DMS 273 treated with DMSO at 0.1 percent for 48 hours (cell line): ENCODE data around the gene THEM5.
"Not testable (repeated sequence)": the region's sequence is repeated elsewhere in the genome, so short reads cannot be mapped to it uniquely, and the experiment has no call there.

ENCODE experiments used
- DNase-seq: peaks from one replicate; lab custom pipeline; 2025; lab: John Stamatoyannopoulos, UW

The THEM5 gene

GRCh38 chr1:151853411-151853943 is at the start of gene THEM5:
TSS of gene THEM5 (minus strand) at chr1:151853712. CDS start at chr1:151853565, 147 bp downstream.
- no peak for DNase-seq

GRCh38 chr1:151902858-151903257 is 49.3 kb upstream of the THEM5 start:
- no peak for DNase-seq

DNA sequence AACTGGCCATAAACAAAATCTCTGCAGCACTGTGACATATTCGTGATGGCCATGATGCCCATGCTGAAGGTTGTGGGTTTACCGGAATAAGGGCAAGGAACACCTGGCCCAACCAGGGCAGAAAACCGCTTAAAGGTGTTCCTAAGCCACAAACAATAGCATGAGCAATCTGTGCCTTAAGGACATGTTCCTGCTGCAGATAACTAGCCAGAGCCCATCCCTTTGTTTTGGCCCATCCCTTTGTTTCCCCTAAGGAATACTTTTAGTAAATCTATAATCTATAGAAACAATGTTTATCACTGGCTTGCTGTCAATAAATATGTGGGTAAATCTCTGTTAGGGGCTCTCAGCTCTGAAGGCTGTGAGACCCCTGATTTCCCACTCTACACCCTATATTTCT is 47.3 kb upstream of the THEM5 start:
- not testable (repeated sequence) for DNase-seq

DNA sequence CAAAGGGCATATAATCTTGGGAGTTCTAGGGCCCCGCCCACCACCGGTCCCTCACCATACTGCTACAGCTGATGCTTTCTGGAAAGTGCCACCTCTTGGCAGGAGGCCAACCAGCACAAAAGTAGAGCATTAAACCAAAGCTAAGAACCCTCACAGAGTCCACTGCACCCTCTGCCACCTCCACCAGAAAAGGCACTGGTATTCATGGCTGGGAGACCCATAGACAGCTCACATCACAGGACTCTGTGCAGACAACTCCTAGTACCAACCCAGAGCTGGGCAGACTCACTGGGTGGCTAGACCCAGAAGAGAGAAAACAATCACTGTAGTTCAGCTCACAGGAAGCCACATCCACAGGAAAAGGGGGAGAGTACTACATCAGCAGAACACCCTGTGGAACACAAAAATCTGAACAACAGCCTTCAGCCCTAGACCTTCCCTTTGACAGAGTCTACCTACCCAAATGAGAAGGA is 45.0 kb upstream of the THEM5 start:
- DNase-seq: no peak

DNA sequence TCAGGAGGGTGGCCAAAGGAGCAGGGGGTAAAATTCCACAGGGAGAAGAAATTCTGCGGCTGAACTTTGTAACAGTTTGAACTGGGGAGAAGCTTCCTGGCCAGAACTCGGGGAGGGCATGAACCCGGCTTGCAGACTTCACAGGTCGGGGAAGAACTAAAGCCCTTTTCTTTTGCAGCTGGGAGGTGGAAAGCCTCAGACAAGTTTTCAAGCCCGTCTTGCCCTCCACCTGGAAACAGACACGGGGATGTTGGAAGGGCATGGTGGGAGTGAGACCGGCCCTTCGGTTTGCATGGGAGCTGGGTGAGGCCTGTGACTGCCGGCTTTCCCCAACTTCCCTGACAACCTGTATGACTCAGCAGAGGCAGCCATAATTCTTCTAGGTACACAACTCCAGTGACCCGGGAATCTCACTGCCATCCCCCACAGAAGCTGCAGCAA is 44.5 kb upstream of the THEM5 start:
- no peak for DNase-seq

- no peak for DNase-seq
Observed at GRCh38 chr1:151893176-151893924, 39.8 kb upstream of the THEM5 start.

DNA sequence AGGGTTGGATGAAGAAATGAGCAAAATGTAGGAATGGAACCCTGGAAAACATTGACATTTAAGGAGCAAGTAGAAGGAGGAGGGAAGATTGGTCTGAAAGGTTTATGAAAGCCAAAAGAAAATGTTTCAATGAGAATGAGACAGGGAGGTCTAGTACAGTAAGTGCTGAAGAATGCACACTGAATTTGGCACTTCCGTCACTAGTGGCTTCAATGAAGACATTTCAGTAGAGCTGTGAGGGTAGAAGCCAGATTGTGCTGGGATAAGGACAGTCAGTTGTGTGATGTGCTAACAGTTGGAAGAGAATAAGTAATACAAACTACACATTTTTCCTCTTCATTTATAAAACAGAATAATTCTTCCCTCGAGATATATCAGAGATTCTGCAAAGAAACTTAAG is 38.7 kb upstream of the THEM5 start:
- no peak for DNase-seq

DNA sequence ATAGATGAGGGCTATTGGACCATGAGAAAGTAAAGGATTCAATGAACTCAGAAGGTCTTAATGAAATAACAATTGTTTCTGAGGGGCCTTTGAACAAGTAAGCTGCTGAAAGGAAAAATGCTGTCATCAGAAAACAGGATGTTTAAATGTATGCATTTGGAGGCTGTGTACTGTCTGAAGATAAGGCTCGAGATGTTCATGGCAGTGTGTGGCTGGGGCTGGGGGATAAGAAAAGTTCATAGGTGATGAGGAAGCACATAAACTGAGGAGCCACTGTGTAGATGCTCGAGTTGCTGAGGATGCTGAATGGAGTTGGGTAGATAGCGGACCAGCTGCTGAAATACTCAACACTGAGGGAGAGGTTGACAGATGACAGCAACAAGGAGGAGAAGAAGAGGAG is 38.0 kb upstream of the THEM5 start:
- DNase-seq: no peak

GRCh38 chr1:151888972-151889570 is 35.6 kb upstream of the THEM5 start:
- no peak for DNase-seq

- no peak for DNase-seq
Observed at GRCh38 chr1:151887028-151887427, 33.5 kb upstream of the THEM5 start.

DNA sequence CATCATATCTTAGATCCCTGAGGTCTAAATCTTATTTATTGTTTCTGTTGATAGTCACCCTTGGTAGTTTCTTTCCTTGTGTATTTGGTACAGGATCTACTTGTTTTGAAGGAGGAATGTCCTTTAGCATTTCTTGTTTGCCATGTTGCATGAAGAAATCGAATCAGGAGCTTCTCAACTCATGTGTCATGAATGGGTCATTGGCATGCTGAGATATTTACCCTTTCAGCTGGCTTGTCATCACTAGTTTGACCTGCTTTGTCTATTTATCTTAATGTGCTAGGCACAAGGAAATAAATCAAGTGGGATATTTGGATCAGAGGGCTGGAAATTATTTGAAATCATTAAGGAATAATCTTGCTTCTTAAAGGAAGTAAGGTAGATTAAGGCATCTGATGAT is 32.0 kb upstream of the THEM5 start:
- DNase-seq: no peak

GRCh38 chr1:151884879-151885278 is 31.4 kb upstream of the THEM5 start:
- not testable (repeated sequence) for DNase-seq

DNA sequence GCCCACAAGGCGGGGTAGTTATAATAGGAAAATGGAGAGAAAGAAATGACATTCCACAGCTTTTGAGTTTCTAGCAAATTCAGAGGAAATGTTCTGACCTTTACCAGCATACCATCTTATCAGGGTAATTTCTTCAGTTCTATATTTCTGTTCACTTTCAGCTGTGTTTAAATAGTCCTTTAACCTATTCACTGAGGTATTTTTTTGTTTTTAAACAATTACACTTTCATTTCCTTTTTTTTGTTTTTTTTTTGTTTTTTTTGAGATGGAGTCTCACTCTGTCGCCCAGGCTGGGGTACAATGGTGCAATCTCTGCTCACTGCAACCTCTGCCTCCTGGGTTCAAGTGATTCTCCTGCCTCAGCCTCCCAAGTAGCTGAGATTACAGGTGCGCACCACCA is 30.9 kb upstream of the THEM5 start:
- not testable (repeated sequence) for DNase-seq

DNA sequence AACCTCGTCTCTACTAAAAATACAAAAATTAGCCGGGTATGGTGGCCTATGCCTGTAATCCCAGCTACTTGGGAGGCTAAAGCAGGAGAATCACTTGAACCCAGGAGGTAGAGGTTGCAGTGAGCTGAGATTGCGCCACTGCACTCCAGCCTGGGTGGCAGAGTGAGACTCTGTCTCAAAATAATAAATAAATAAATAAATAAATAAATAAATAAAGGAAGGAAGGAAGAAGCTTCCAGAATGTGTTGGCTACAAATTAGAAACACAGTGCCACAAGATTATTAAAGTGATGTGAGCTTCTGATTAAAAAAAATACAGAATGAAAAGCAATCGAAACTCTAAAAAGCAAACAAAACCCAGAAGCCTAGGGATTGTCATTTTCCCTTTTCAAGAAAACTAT is 30.4 kb upstream of the THEM5 start:
- not testable (repeated sequence) for DNase-seq

- not testable (repeated sequence) for DNase-seq
Observed at GRCh38 chr1:151882918-151883317, 29.4 kb upstream of the THEM5 start.

GRCh38 chr1:151882466-151882865 is 29.0 kb upstream of the THEM5 start:
- DNase-seq: no peak

- no peak for DNase-seq
Observed at GRCh38 chr1:151881479-151881878, 28.0 kb upstream of the THEM5 start.

DNA sequence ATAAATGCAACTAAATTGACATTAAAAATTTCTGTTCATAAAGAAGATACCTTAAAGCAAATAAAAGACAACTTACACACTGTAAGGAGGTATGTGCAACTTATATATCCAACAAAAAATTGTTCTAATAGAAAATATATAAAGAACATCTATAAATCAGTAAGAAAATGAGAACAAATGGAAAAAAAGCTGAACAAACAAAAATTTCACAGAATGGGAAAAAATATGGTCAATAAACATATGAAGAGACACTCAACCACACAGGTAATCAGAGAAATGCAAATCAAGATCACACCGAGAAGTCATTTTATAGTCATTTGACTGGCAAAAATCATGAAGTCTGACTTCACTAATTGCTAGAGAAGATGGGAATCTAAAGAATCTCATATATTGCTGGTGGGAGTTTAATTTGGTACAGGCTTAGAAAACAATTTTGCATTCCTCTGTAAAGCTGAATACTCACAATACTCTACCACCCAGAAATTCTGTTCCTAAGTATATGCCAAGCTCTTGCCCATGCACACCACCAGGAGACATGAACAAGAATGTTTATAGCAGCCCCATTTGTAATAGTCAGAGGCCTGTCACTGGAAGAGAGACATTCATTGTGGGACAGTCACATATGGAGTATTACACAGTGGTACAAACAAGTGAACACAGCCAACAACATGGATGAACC is 22.0 kb upstream of the THEM5 start:
- DNase-seq: no peak

DNA sequence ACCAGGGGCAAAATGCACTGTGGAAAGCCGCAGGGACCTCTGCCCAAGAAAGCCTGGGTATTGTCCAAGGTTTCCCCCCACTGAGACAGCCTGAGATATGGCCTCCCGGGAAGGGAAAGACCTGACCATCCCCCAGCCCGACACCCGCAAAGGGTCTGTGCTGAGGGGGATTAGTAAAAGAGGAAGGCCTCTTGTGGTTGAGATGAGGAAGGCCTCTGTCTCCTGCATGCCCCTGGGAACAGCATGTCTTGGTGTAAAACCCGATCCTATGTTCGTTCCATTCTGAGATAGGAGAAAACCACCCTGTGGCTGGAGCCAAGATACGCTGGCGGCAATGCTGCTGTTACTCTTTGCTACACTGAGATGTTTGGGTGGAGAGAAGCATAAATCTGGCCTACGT is 19.3 kb upstream of the THEM5 start:
- not testable (repeated sequence) for DNase-seq

DNA sequence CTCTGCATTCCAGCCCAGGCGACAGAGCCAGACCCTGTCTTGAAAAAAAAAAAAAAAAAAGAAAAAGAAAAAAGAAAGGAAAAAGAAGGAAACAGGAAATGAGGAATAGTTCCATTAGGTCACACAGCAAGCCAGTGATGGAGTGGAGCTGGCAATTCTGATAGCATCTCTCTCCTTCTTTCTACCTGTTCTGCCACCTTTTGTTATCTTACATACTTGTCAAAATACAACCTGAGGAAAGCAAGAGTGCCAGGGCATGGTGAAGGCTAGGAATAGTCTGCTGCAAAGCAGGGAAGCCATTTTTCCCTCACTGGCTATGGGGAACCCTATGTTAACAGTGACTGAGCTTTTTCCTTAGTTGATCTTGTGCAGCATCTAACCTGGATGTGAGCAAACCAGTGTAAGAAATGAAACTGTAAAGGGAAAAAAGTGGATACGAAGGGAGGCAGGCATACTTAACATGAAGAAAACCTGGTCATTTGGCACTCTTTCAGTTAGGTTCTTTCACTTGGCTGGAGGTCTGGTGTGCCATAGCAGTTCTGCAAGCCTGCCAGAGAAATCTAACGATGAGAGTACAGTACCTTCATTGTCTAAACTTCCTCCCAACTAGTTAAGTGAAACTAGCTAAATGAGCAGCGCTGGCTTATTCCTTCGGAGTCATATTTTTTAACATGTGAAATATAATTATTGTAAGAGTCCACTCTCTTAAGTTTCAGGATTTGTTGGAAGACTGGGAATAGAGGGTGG is 17.9 kb upstream of the THEM5 start:
- DNase-seq: no peak

DNA sequence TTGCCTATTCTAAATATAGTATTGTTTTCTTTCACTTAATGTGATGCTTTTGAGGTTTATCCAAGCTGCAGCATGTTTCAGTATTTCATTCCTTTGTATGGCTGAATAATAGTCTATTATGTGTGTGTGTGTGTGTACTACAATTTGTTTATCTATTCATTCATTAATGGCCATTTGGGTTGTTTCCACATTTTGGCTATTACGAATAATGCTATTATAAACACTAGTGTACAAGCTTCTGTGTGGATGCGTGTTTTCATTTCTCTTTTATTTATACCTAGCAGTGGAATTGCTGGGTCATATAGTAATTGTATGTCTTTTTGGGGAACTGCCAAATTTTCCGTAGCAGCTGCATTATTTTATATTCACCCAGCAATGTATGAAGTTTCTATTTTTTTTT is 15.0 kb upstream of the THEM5 start:
- no peak for DNase-seq
